AG09309 (cell line): Measurements from ENCODE around the gene ELMO2.

ENCODE experiments used
- DNase-seq: peaks from one replicate; pipeline ENCODE4 v3.0.0-alpha.2; 2010; ENCODE audit warnings: low read depth
- H3K4me3 ChIP-seq: 2 replicates; pipeline ENCODE4 v1.5.1; 2011; ENCODE audit warnings: mild to moderate bottlenecking, low read depth, low read length, moderate library complexity; ENCODE audit not compliant: control insufficient read depth
- TF ChIP-seq, protein P1 (sequence below): IDR thresholded peaks from 2 replicates; pipeline ENCODE4 v1.5.1; 2011; ENCODE audit warnings: mild to moderate bottlenecking, low read depth, low read length, inconsistent platforms; ENCODE audit not compliant: insufficient read depth, control insufficient read depth; ENCODE audit errors: missing control alignments

Gene ELMO2

DNA sequence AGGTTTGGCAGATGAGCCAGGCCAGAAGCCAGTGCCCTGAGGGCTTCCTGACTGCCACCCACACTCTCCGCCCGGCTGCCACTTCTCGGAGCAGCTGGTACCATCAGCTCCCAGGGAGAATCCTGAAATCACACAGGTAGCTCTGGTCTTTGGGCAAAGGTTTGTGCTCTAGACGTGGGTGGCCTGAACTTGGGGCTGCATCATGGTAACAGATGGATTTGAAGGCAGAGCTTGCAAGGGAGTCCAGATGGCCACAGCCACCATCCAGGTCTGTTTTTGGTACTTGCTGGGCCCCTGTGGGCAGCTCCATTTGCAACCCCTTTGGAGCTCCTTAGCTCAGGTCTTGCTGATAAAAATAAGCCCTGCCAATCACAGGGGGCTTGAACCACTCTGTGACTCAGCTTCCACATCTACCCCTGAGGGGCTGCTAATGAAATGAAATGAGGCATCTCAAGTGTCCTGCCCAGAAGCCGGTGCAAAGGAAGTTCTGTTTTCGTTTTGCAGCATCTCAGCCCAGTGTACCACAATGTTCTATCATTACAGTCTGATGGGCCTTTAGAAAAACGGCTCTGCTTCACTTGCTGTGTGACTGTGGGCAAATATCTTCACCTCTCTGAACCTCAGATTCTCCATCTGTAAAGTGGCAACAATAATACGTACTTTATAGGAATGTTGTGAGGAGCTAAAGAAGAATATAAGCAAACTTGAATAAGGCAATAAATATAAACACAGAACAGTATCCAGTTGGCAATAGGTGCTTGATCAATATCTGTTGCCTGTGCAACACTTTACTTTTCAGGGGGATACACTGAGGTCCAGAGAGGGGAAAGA is 73.0 kb downstream of the ELMO2 start:
- TF ChIP-seq, protein P1, sequence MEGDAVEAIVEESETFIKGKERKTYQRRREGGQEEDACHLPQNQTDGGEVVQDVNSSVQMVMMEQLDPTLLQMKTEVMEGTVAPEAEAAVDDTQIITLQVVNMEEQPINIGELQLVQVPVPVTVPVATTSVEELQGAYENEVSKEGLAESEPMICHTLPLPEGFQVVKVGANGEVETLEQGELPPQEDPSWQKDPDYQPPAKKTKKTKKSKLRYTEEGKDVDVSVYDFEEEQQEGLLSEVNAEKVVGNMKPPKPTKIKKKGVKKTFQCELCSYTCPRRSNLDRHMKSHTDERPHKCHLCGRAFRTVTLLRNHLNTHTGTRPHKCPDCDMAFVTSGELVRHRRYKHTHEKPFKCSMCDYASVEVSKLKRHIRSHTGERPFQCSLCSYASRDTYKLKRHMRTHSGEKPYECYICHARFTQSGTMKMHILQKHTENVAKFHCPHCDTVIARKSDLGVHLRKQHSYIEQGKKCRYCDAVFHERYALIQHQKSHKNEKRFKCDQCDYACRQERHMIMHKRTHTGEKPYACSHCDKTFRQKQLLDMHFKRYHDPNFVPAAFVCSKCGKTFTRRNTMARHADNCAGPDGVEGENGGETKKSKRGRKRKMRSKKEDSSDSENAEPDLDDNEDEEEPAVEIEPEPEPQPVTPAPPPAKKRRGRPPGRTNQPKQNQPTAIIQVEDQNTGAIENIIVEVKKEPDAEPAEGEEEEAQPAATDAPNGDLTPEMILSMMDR: no peak
- DNase-seq: no peak
- H3K4me3 ChIP-seq: no peak overlapping the region

DNA sequence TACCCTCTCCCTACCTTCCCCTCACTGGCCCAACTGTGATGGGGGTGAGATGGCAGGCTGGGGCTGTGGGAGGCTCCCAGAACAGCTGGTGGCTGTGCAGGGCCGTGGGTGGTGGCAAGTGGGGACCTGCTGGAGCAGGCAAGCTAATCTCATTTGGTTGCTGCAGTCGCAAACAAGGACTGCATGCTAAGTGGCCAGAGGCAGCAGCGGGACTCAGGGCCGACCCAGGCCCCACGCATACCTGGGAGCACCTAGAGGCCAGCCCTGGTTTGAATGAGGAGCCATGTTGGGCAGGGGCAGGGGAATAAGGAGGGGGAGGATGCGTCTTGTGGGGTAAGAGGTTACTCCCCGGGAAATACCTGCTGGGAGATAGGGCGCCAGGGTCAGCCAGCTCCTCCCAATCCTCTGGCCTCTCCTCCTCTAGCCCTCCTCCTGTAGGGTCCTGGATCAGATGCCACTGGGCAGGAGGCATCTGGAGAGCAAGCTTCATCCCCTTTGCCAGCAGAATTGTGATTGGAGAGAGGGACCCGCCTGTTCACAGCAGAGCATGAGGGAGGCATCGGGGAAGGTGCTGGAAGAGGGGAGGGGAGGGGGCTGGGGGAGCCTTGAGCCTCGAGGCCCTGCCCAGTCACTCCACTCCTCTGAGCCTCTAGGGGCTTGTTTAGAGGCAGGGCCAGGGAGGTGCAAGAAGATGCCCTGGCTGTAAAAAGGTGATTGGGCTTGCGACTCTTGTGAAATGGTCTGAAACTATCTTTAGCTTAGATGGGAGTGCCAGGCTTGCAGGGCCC is 73.8 kb downstream of the ELMO2 start:
- DNase-seq: no peak
- TF ChIP-seq, protein P1: no peak
- no peak overlapping the region for H3K4me3 ChIP-seq

DNA sequence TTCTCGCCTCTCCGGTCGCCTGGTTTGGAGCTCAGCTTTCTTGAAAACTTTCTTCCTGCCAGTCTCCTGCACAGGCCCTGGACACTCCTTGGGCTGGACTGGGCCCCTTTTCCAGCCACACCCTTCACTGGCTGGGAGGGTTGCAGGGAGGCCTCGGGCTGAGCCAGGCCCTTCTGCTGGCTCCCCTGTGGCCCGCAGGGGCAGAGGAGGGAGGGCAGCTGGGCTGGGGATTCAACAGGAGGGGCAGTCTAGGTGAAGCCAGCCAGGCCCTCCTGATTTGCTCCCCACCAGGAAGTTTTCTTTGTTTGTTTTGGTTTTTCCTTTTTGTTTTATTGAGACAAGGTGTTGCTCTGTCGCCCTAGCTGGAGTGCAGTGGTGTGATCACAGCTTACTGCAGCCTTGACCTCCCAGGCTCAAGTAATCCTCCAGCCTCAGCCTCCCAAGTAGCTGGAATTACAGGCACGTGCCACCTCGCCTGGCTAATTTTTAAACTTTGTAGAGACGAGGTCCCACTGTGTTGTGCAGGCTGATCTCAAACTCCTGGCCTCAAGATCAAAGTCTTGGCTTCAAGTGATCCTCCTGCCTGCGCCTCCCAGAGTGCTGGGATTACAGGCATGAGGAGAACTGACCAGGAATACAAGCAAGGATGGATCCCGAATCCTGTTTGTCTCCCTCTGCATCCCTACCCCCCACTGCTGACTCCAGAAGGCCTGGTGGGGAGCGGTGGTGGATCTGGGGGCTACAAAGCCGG is 74.6 kb downstream of the ELMO2 start:
- TF ChIP-seq, protein P1: no peak
- no peak overlapping the region for H3K4me3 ChIP-seq
- DNase-seq: no peak

DNA sequence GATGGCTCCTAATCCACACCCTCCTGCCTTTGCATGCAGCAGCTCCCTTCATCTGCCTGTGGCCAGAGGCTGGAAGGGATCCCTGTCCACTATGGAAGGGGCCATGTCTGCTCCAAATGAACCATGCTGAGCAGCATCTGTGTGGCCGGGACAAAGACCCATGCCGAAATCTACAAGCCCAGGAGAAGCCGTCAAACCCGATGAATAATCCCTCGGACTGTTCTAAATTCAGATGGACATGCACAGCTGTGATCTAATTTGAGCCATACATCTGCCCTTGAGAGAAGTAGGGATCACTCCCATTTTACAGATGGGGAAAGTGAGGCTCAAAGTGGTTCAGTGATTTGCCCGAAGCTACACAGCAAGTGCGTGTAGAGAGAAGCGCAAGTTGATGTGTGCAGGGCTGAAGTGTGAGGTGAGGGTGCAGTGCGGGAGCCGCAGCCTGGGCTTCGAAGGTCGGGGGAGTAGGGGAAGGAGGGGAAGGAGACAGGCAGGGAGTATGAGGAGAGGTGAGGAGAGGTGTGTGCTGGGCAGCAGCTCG is 75.5 kb downstream of the ELMO2 start:
- TF ChIP-seq, protein P1: no peak
- H3K4me3 ChIP-seq: no peak overlapping the region
- no peak for DNase-seq

DNA sequence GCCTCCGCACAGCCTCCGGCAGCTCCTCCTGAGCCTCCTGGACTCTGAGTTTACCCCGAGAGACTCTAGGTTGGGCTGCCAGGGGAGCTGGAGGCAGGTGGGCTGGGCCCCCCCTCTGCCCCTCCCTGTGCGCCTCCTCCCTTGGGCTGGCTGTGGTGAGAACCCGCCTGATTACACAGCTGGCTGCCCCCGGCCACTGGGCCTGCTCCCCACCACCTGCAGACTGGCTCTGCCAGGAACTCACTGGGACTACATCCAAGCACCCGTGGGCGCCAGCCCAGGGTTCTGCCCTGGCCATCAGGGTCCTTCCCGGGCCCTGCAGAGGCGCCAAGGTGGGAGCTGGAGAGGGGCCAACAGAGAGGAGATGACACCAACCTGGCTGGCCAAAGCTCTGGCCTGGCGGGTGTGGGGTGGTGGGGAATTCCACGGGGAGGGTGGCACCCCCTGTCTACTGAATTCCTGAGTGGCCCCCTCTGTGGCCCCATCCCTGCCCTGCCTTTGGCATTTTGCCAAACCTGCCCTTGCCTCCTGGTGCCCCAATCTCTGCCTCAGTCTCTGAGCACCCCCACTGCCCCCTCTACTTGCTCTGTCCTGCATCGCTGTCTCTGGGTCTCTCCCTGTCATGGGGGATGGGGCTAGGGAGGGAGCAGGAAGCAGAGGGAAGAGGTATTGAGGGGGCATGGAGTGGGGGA is 76.2 kb downstream of the ELMO2 start:
- DNase-seq: no peak
- TF ChIP-seq, protein P1: no peak
- no peak overlapping the region for H3K4me3 ChIP-seq
